Measurements from ENCODE around the gene CCDC127.
"Not testable (repeated sequence)": the region's sequence is repeated elsewhere in the genome, so short reads cannot be mapped to it uniquely, and the experiment has no call there.

CCDC127 gene

GRCh38 chr5:235527-235926 is 17.6 kb upstream of the CCDC127 start:
- not testable (repeated sequence) for H3K4me1 ChIP-seq (ENCODE audit: control insufficient read depth in 5 of 5, insufficient read depth in 5 of 5, low read length in 5 of 5); H3K9ac ChIP-seq (ENCODE audit: low read length in 5 of 5)
- H3K36me3 ChIP-seq (ENCODE audit: control insufficient read depth in 5 of 5, insufficient read depth in 5 of 5, low read length in 5 of 5): peaks cover 5 to 87% (median 67%) of the 10 kb centered on the region in 5 donors

DNA sequence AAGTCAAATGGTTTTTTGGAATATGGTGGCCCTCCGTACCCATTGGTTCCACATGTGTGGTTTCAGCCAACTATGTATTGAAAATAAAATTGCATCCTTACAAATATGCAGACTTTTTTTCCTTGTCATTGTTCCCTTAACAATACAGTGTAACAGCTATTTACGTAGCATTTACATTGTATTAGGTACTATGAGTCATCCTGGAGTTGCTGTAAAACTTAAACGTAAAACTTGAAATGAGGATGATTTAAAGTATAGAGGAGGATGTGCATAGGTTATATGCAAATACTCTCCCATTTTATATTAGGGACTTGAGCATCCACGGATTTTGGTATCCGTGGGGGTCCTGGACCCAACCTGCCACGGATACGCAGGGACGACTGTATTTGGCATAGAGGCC is 16.5 kb upstream of the CCDC127 start:
- Histone ChIP-seq H3K27me3 (ENCODE audit: control insufficient read depth in 5 of 5, insufficient read depth in 4 of 5, low read length in 5 of 5) (no peaks in the 10 kb centered on the region), H3K27ac (ENCODE audit: low read depth, low read length) (no peak overlapping the region), H3K9me3 (ENCODE audit: control insufficient read depth in 5 of 5, low read length in 5 of 5) (no peaks in the 10 kb centered on the region), H3K9ac (ENCODE audit: low read length in 5 of 5) (no peak overlapping the region), H3K4me1 (ENCODE audit: control insufficient read depth in 5 of 5, insufficient read depth in 5 of 5, low read length in 5 of 5) (no peaks in the 10 kb centered on the region), H3K4me3 (ENCODE audit: low read depth in 1 of 5, low read length in 5 of 5) (no peak overlapping the region), H3K36me3 (ENCODE audit: control insufficient read depth in 5 of 5, insufficient read depth in 5 of 5, low read length in 5 of 5) (peaks cover 11 to 87% (median 68%) of the 10 kb centered on the region in 5 donors)

More at GRCh38 chr5:235527-235926, 17.6 kb upstream of the CCDC127 start:
- not testable (repeated sequence) for H3K4me3 ChIP-seq (ENCODE audit: low read depth in 1 of 5, low read length in 5 of 5); H3K9me3 ChIP-seq (ENCODE audit: control insufficient read depth in 5 of 5, low read length in 5 of 5); H3K27ac ChIP-seq (ENCODE audit: low read depth, low read length); H3K27me3 ChIP-seq (ENCODE audit: control insufficient read depth in 5 of 5, insufficient read depth in 4 of 5, low read length in 5 of 5)

DNA sequence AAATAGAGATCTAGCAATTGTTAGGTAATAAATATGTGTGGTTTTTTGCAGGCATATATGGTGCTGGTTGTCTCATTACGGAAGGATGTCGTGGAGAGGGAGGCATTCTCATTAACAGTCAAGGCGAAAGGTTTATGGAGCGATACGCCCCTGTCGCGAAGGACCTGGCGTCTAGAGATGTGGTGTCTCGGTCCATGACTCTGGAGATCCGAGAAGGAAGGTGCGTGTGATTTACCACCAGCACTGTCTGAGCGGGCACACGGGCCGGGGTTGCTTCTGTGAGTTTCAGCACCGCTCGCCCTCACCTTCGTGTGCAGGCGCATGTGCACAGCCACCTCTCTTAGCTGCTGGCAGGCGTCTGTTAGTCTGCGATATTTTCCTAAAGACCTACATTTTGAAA is 15.5 kb upstream of the CCDC127 start:
- H3K27ac ChIP-seq (ENCODE audit: low read depth, low read length); H3K27me3 ChIP-seq (ENCODE audit: control insufficient read depth in 5 of 5, insufficient read depth in 4 of 5, low read length in 5 of 5); H3K4me3 ChIP-seq (ENCODE audit: low read depth in 1 of 5, low read length in 5 of 5); H3K9ac ChIP-seq (ENCODE audit: low read length in 5 of 5); H3K4me1 ChIP-seq (ENCODE audit: control insufficient read depth in 5 of 5, insufficient read depth in 5 of 5, low read length in 5 of 5); H3K9me3 ChIP-seq (ENCODE audit: control insufficient read depth in 5 of 5, low read length in 5 of 5): not testable (repeated sequence)
- H3K36me3 ChIP-seq (ENCODE audit: control insufficient read depth in 5 of 5, insufficient read depth in 5 of 5, low read length in 5 of 5): peaks cover 20 to 90% (median 72%) of the 10 kb centered on the region in 5 donors

DNA sequence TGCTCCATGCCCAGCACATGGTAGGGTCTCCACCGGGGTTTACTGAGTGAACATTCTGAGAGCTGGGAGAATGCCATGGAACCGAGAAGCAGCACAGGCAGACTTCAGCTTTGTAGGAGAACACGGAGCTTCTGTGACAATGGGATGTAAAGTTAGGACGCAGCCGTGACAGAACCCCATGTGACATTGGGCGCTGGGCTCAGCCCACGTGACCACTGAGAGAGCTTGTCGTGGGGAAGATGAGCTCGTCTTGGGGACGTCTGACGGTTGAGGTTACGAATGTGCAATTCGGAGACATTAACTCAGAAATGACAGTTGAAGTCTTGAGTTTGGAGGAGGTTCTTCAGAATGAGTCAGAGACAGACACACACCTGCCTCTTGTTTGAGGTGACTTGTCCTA is 13.7 kb upstream of the CCDC127 start:
- Histone ChIP-seq H3K36me3 (ENCODE audit: control insufficient read depth in 5 of 5, insufficient read depth in 5 of 5, low read length in 5 of 5) (peaks cover 20 to 95% (median 83%) of the 10 kb centered on the region in 5 donors), H3K27me3 (ENCODE audit: control insufficient read depth in 5 of 5, insufficient read depth in 4 of 5, low read length in 5 of 5) (no peaks in the 10 kb centered on the region), H3K27ac (ENCODE audit: low read depth, low read length) (no peak overlapping the region), H3K4me1 (ENCODE audit: control insufficient read depth in 5 of 5, insufficient read depth in 5 of 5, low read length in 5 of 5) (no peaks in the 10 kb centered on the region), H3K4me3 (ENCODE audit: low read depth in 1 of 5, low read length in 5 of 5) (no peak overlapping the region), H3K9ac (ENCODE audit: low read length in 5 of 5) (no peak overlapping the region), H3K9me3 (ENCODE audit: control insufficient read depth in 5 of 5, low read length in 5 of 5) (no peaks in the 10 kb centered on the region)

GRCh38 chr5:230711-231110 is 12.8 kb upstream of the CCDC127 start:
- no peak overlapping the region for H3K4me3 ChIP-seq (ENCODE audit: low read depth in 1 of 5, low read length in 5 of 5)
- no peaks in the 10 kb centered on the region for H3K27me3 ChIP-seq (ENCODE audit: control insufficient read depth in 5 of 5, insufficient read depth in 4 of 5, low read length in 5 of 5)
- peaks cover 20 to 95% (median 84%) of the 10 kb centered on the region in 5 donors for H3K36me3 ChIP-seq (ENCODE audit: control insufficient read depth in 5 of 5, insufficient read depth in 5 of 5, low read length in 5 of 5)
- no peaks in the 10 kb centered on the region for H3K9me3 ChIP-seq (ENCODE audit: control insufficient read depth in 5 of 5, low read length in 5 of 5)
- H3K4me1 ChIP-seq (ENCODE audit: control insufficient read depth in 5 of 5, insufficient read depth in 5 of 5, low read length in 5 of 5): no peaks in the 10 kb centered on the region
- H3K9ac ChIP-seq (ENCODE audit: low read length in 5 of 5): no peak overlapping the region
- no peak overlapping the region for H3K27ac ChIP-seq (ENCODE audit: low read depth, low read length)

DNA sequence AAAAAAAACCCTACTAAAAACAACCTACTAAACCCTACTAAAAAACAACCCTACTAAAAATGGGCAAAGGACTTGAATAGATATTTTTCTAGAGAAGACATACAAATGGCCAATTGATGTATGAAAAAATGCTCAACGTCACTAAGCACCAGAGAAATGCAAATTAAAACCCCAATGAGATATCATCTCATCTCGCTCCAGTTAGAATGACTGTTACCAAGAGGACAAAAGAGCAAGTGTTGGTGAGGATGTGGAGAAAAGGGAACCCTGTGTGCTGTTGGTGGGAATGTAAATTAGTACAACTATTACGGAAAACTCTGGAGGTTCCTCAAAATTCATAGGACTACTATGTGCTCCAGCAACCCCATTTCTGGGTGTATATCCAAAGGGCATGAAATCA is 10.9 kb upstream of the CCDC127 start:
- H3K9me3 ChIP-seq (ENCODE audit: control insufficient read depth in 5 of 5, low read length in 5 of 5): no peaks in the 10 kb centered on the region
- H3K27me3 ChIP-seq (ENCODE audit: control insufficient read depth in 5 of 5, insufficient read depth in 4 of 5, low read length in 5 of 5): no peaks in the 10 kb centered on the region
- no peak overlapping the region for H3K27ac ChIP-seq (ENCODE audit: low read depth, low read length)
- no peak overlapping the region for H3K4me3 ChIP-seq (ENCODE audit: low read depth in 1 of 5, low read length in 5 of 5)
- H3K9ac ChIP-seq (ENCODE audit: low read length in 5 of 5): no peak overlapping the region
- H3K4me1 ChIP-seq (ENCODE audit: control insufficient read depth in 5 of 5, insufficient read depth in 5 of 5, low read length in 5 of 5): no peaks in the 10 kb centered on the region
- H3K36me3 ChIP-seq (ENCODE audit: control insufficient read depth in 5 of 5, insufficient read depth in 5 of 5, low read length in 5 of 5): peaks cover 18 to 98% (median 87%) of the 10 kb centered on the region in 5 donors

DNA sequence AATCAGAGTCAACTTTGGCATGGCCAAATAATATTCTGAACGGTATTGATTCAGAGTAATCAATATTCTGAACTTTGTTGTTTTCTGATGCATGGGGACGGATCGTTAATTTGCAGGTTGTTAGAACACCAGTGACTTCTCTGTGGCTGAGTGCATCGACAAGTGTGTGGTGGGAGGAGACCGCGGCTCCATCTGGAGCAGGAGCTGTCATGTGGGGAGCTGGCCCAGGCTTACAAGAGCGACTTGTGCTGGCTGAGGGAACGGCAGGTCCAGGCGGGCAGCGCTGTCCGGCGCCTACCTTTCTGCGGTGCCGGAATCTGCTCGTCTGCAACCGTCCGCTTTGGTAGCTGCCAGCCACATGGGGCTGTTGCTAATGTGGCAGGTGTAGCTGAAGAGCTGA is 9.4 kb upstream of the CCDC127 start:
- not testable (repeated sequence) for H3K9me3 ChIP-seq (ENCODE audit: control insufficient read depth in 5 of 5, low read length in 5 of 5); H3K4me3 ChIP-seq (ENCODE audit: low read depth in 1 of 5, low read length in 5 of 5); H3K4me1 ChIP-seq (ENCODE audit: control insufficient read depth in 5 of 5, insufficient read depth in 5 of 5, low read length in 5 of 5); H3K9ac ChIP-seq (ENCODE audit: low read length in 5 of 5); H3K27me3 ChIP-seq (ENCODE audit: control insufficient read depth in 5 of 5, insufficient read depth in 4 of 5, low read length in 5 of 5); H3K27ac ChIP-seq (ENCODE audit: low read depth, low read length)
- peaks cover 18 to 84% (median 78%) of the 10 kb centered on the region in 5 donors for H3K36me3 ChIP-seq (ENCODE audit: control insufficient read depth in 5 of 5, insufficient read depth in 5 of 5, low read length in 5 of 5)

GRCh38 chr5:225334-225733 is 7.4 kb upstream of the CCDC127 start:
- peaks cover 18 to 64% (median 58%) of the 10 kb centered on the region in 5 donors for H3K36me3 ChIP-seq (ENCODE audit: control insufficient read depth in 5 of 5, insufficient read depth in 5 of 5, low read length in 5 of 5)
- no peaks in the 10 kb centered on the region for H3K27me3 ChIP-seq (ENCODE audit: control insufficient read depth in 5 of 5, insufficient read depth in 4 of 5, low read length in 5 of 5)
- peaks cover 0 to 18% (median 17%) of the 10 kb centered on the region in 5 donors for H3K4me1 ChIP-seq (ENCODE audit: control insufficient read depth in 5 of 5, insufficient read depth in 5 of 5, low read length in 5 of 5)
- no peak overlapping the region for H3K4me3 ChIP-seq (ENCODE audit: low read depth in 1 of 5, low read length in 5 of 5)
- no peak overlapping the region for H3K9ac ChIP-seq (ENCODE audit: low read length in 5 of 5)
- no peaks in the 10 kb centered on the region for H3K9me3 ChIP-seq (ENCODE audit: control insufficient read depth in 5 of 5, low read length in 5 of 5)
- H3K27ac ChIP-seq (ENCODE audit: low read depth, low read length): no peak overlapping the region

DNA sequence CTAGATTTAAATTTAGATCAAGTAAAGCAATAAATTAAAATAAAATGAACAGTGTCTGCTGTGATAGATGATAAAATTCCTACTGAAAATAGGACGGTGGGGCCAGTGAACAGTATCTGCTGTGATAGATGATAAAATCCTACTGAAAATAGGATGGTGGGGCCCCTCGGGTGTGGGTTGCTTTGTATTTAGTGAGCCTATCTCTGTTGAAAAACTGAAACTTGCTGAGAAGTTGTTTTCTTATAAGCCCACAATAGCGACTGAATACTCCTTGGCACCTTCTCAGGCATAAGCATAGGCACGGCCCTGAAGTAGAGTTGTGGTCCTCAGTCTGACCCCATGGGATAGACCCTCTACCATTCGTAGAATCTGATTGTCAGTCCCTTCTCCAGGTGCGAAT is 5.8 kb upstream of the CCDC127 start:
- Histone ChIP-seq H3K27me3 (ENCODE audit: control insufficient read depth in 5 of 5, insufficient read depth in 4 of 5, low read length in 5 of 5) (no peaks in the 10 kb centered on the region), H3K4me3 (ENCODE audit: low read depth in 1 of 5, low read length in 5 of 5) (no peak overlapping the region), H3K27ac (ENCODE audit: low read depth, low read length) (no peak overlapping the region), H3K9me3 (ENCODE audit: control insufficient read depth in 5 of 5, low read length in 5 of 5) (no peaks in the 10 kb centered on the region), H3K36me3 (ENCODE audit: control insufficient read depth in 5 of 5, insufficient read depth in 5 of 5, low read length in 5 of 5) (peaks cover 7 to 49% (median 44%) of the 10 kb centered on the region in 5 donors), H3K9ac (ENCODE audit: low read length in 5 of 5) (no peak overlapping the region), H3K4me1 (ENCODE audit: control insufficient read depth in 5 of 5, insufficient read depth in 5 of 5, low read length in 5 of 5) (peaks cover 2 to 34% (median 31%) of the 10 kb centered on the region in 5 donors)

GRCh38 chr5:222951-223715 is 5.2 kb upstream of the CCDC127 start:
- H3K27me3 ChIP-seq (ENCODE audit: control insufficient read depth in 5 of 5, insufficient read depth in 4 of 5, low read length in 5 of 5); H3K9ac ChIP-seq (ENCODE audit: low read length in 5 of 5); H3K27ac ChIP-seq (ENCODE audit: low read depth, low read length); H3K4me3 ChIP-seq (ENCODE audit: low read depth in 1 of 5, low read length in 5 of 5); H3K9me3 ChIP-seq (ENCODE audit: control insufficient read depth in 5 of 5, low read length in 5 of 5): not testable (repeated sequence)
- Histone ChIP-seq H3K36me3 (ENCODE audit: control insufficient read depth in 5 of 5, insufficient read depth in 5 of 5, low read length in 5 of 5) (peaks cover 2 to 43% (median 38%) of the 10 kb centered on the region in 5 donors), H3K4me1 (ENCODE audit: control insufficient read depth in 5 of 5, insufficient read depth in 5 of 5, low read length in 5 of 5) (peaks cover 2 to 34% (median 31%) of the 10 kb centered on the region in 5 donors)

All from subcutaneous abdominal adipose tissue (tissue), 5 donors.